ENCODE results near the gene COL9A1. TPM values are rescaled to one million over a fixed set of nuclear protein-coding genes. Genes with fewer than 3 reads are reported as not detected.

COL9A1 gene
- total and polyA plus RNA-seq, 7 donors: 0.28 to 1.1 (median 0.52) TPM; not detected in 2

DNA sequence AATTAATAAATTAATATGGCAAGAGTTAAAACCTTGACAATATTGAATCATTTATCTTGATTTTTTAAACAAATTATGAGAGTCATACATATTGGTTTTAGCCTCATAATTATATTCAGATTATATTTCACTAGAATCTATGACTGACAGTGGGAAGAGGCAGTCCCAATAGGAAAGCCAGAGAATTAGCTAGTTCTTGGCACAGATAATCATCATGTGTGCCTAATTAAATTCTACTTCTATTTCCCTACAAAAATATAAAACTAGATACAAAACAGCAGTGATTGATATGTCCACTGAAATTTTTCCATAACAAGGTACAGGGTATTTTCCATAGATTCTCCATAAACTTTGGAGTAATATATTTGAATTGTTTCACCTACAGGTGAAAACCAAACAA, 38.6 kb downstream of the COL9A1 start:
- intact Hi-C loops (cut with DNase I): no loop called here
- no peaks in the 10 kb centered on the region for H3K27me3 ChIP-seq
- no peak for TF ChIP-seq POLR2A (IDR thresholded peaks at IDR 0.05)
- TF ChIP-seq EP300 (IDR thresholded peaks at IDR 0.05): no peak
- no peak for TF ChIP-seq POLR2AphosphoS5 (IDR thresholded peaks at IDR 0.05)
- TF ChIP-seq, protein P1, sequence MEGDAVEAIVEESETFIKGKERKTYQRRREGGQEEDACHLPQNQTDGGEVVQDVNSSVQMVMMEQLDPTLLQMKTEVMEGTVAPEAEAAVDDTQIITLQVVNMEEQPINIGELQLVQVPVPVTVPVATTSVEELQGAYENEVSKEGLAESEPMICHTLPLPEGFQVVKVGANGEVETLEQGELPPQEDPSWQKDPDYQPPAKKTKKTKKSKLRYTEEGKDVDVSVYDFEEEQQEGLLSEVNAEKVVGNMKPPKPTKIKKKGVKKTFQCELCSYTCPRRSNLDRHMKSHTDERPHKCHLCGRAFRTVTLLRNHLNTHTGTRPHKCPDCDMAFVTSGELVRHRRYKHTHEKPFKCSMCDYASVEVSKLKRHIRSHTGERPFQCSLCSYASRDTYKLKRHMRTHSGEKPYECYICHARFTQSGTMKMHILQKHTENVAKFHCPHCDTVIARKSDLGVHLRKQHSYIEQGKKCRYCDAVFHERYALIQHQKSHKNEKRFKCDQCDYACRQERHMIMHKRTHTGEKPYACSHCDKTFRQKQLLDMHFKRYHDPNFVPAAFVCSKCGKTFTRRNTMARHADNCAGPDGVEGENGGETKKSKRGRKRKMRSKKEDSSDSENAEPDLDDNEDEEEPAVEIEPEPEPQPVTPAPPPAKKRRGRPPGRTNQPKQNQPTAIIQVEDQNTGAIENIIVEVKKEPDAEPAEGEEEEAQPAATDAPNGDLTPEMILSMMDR (IDR thresholded peaks at IDR 0.05): no peak
- H3K9me3 ChIP-seq: no peaks in the 10 kb centered on the region
- H3K27ac ChIP-seq: no peak overlapping the region
- H3K4me1 ChIP-seq: no peaks in the 10 kb centered on the region
- no peaks in the 10 kb centered on the region for H3K36me3 ChIP-seq
- no peak overlapping the region for H3K4me3 ChIP-seq
- no peak for DNase-seq

DNA sequence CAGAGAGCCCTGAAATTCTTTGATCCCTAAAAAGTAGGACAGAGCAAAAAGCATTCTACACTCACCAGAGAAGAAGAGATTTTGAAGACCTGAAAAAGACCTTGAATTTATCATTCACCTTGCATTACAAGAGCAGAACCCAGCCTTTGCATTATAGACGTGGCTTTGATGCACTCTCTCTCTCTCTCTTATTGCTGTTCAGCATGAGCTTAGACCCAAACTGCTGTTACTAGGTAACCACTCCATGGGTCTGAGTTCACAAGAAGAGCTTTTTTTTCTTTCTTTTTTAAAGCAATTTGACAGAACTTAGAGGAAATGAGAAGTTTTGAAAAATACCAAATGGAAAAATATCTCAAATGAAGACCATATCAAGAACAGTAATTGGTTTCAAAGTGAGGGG, 44.4 kb downstream of the COL9A1 start:
- Histone ChIP-seq H3K36me3 (no peaks in the 10 kb centered on the region), H3K4me1 (no peaks in the 10 kb centered on the region), H3K4me3 (no peak overlapping the region), H3K27me3 (no peaks in the 10 kb centered on the region), H3K27ac (no peak overlapping the region), H3K9me3 (no peaks in the 10 kb centered on the region)
- no peak for TF ChIP-seq POLR2AphosphoS5 (IDR thresholded peaks at IDR 0.05)
- intact Hi-C loops (cut with DNase I): no loop called here
- WGBS, 2 donors: 21 to 55% methylated on average over 1 of the region's 1 CpG
- DNase-seq: no peak

DNA sequence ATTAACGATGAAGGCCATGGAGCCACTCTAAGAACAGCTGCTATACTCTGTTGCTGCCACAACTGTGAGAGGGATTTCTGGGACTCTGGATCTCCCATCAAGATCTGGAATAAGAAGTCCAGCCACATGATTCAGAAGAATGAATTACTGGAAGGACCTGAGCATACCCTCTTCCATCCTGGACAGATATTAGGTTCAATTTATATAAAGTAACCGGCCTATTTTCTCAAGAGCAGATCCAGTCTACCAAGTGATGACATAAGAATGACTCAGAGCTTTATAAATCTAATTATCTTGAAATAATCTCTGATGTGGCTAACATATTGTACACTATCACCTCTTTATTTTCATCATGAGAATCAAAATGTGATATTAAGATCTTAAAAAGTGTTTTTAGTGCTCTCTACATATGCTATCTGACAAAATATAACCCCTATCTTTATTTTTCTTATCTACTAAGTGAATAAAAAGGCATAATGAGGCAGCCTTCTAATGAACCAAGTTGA, 45.1 kb downstream of the COL9A1 start:
- H3K9me3 ChIP-seq: no peaks in the 10 kb centered on the region
- no peak for DNase-seq
- 94 to 96% methylated on average over 2 of the region's 2 CpGs for WGBS, 2 donors
- H3K4me1 ChIP-seq: no peaks in the 10 kb centered on the region
- H3K27ac ChIP-seq: no peak overlapping the region
- H3K4me3 ChIP-seq: no peak overlapping the region
- no peaks in the 10 kb centered on the region for H3K36me3 ChIP-seq
- intact Hi-C loops (cut with DNase I): no loop called here
- no peaks in the 10 kb centered on the region for H3K27me3 ChIP-seq
- TF ChIP-seq, protein P1 (IDR thresholded peaks at IDR 0.05): no peak

DNA sequence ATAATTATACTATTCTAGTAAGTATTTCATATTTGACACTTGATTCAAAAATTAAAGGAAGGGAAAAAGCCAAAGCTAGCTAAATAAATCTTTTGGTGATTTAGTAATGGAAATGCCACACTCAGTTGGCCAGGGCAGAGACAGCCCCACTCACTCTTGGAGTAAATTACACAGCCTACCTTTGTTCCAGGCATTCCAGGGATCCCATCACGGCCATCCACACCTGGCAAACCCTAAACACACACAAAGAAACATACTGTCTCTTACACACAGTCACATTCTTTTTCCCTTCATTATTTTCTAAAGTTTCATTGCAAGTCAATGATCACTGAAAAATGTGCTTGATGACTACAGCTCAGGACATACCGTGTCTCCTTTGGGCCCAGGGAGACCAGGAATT, 48.1 kb downstream of the COL9A1 start:
- Histone ChIP-seq H3K36me3 (no peaks in the 10 kb centered on the region), H3K27me3 (no peaks in the 10 kb centered on the region), H3K27ac (no peak overlapping the region), H3K9me3 (no peaks in the 10 kb centered on the region), H3K4me3 (no peak overlapping the region), H3K4me1 (no peaks in the 10 kb centered on the region)
- WGBS, 2 donors: 78 to 80% methylated on average over 2 of the region's 2 CpGs
- intact Hi-C loops (cut with DNase I): no loop called here
- no peak for TF ChIP-seq POLR2A (IDR thresholded peaks at IDR 0.05)
- TF ChIP-seq, protein P1 (IDR thresholded peaks at IDR 0.05): no peak
- TF ChIP-seq POLR2AphosphoS5 (IDR thresholded peaks at IDR 0.05): no peak
- TF ChIP-seq EP300 (IDR thresholded peaks at IDR 0.05): no peak
- DNase-seq: no peak

DNA sequence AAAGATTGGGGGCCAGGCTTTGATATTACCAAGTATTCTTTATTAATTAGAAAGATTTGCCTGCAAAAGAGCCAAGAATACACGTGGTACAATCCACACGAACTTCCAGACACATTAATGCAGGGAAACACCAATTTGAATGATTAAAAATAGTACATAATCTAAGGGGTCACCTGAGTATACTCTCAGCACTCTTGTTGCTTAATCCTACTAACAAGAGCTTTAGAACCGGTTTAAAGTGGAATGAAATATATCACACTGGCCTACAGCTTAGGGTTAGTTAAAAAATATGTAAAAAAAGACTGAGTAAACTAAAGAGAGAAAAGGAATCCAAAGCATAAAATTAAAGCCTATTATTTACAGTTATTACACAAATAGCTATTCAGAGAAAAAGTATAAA, 49.0 kb downstream of the COL9A1 start:
- no peak for DNase-seq
- Histone ChIP-seq H3K27me3 (no peaks in the 10 kb centered on the region), H3K4me3 (no peak overlapping the region), H3K4me1 (no peaks in the 10 kb centered on the region), H3K27ac (no peak overlapping the region), H3K9me3 (no peaks in the 10 kb centered on the region), H3K36me3 (no peaks in the 10 kb centered on the region)
- TF ChIP-seq, protein P1 (IDR thresholded peaks at IDR 0.05): no peak
- TF ChIP-seq POLR2AphosphoS5 (IDR thresholded peaks at IDR 0.05) (no peak), POLR2A (IDR thresholded peaks at IDR 0.05) (no peak), EP300 (IDR thresholded peaks at IDR 0.05) (no peak)
- intact Hi-C loops (cut with DNase I): no loop called here
- 75 to 76% methylated on average over 3 of the region's 3 CpGs for WGBS, 2 donors
